CD8-positive, alpha-beta memory T cell (primary cell): ENCODE measurements around the gene KRTAP12-4. TPM values are rescaled to one million over a fixed set of nuclear protein-coding genes. Genes with fewer than 3 reads are reported as not detected.
A peak's percentile ranks its signal among the peaks of the same experiment; 100 is the strongest.
"Not testable (repeated sequence)": the region's sequence is repeated elsewhere in the genome, so short reads cannot be mapped to it uniquely, and the experiment has no call there.

Experiments used
- CTCF ChIA-PET: fragments of 350-600 bp; sonication (Branson Sonifier 250); formaldehyde crosslinking; loops from one replicate; lab custom pipeline; 2021; ENCODE audit warnings: antibody characterized with exemption; lab: Charles Lee
- POLR2A ChIA-PET: fragments of 350-600 bp; sonication (Branson Sonifier 250); formaldehyde crosslinking; loops from one replicate; lab custom pipeline; 2021; ENCODE audit warnings: antibody characterized with exemption; lab: Charles Lee
- DNase-seq, 5 donors: peaks; one replicate each; pipeline versions ENCODE4 v3.0.0 to v3.0.0-alpha.2; 2020 to 2022; ENCODE audit warnings: mixed read lengths in 1 of 5
- H3K27ac ChIP-seq: one replicate; pipeline ENCODE4 v1.7.0; 2013; ENCODE audit warnings: low read depth, mild to moderate bottlenecking, low read length, moderate library complexity
- H3K27me3 ChIP-seq: 2 replicates; pipeline ENCODE4 v1.7.0; 2013; ENCODE audit warnings: low read length, mild to moderate bottlenecking; ENCODE audit not compliant: insufficient read depth, poor library complexity, severe bottlenecking
- H3K36me3 ChIP-seq: 2 replicates; pipeline ENCODE4 v1.7.0; 2013; ENCODE audit warnings: mild to moderate bottlenecking, low read length, moderate library complexity; ENCODE audit not compliant: insufficient read depth
- H3K4me1 ChIP-seq: 2 replicates; pipeline ENCODE4 v1.7.0; 2013; ENCODE audit warnings: mild to moderate bottlenecking, low read length, moderate library complexity; ENCODE audit not compliant: insufficient read depth
- H3K4me3 ChIP-seq: 2 replicates; pipeline ENCODE4 v1.7.0; 2013; ENCODE audit warnings: mild to moderate bottlenecking, low read length
- H3K9me3 ChIP-seq: 2 replicates; pipeline ENCODE4 v1.7.0; 2013; ENCODE audit warnings: mild to moderate bottlenecking, low read length
- H3K27ac Mint-ChIP-seq, 8 donors: one replicate each; pipeline ENCODE4 v1.8.0; 2020 to 2021; ENCODE audit warnings: mixed read lengths in 8 of 8, mild to moderate bottlenecking in 6 of 8, inconsistent platforms in 3 of 8, moderate library complexity in 3 of 8
- H3K27me3 Mint-ChIP-seq, 2 donors: one replicate each; pipeline ENCODE4 v1.8.0; 2020 to 2021; ENCODE audit warnings: mixed read lengths in 2 of 2, mild to moderate bottlenecking in 1 of 2, moderate library complexity in 1 of 2
- H3K36me3 Mint-ChIP-seq, 3 donors: one replicate each; pipeline ENCODE4 v1.8.0; 2020 to 2021; ENCODE audit warnings: mixed read lengths in 3 of 3, inconsistent platforms in 1 of 3, mild to moderate bottlenecking in 1 of 3
- H3K4me1 Mint-ChIP-seq, 3 donors: one replicate each; pipeline ENCODE4 v1.8.0; 2020 to 2021; ENCODE audit warnings: mixed read lengths in 3 of 3, inconsistent platforms in 1 of 3, mild to moderate bottlenecking in 1 of 3
- H3K4me3 Mint-ChIP-seq, 7 donors: one replicate each; pipeline ENCODE4 v1.8.0; 2020 to 2021; ENCODE audit warnings: mixed read lengths in 7 of 7, mild to moderate bottlenecking in 6 of 7, moderate library complexity in 4 of 7, inconsistent platforms in 2 of 7
- H3K9me3 Mint-ChIP-seq, 5 donors: one replicate each; pipeline ENCODE4 v1.8.0; 2020 to 2022; ENCODE audit warnings: mixed read lengths in 5 of 5, mild to moderate bottlenecking in 3 of 5, moderate library complexity in 2 of 5, inconsistent platforms in 1 of 5
- polyA plus RNA-seq: library from polyadenylated mRNA; unstranded; fragments of 300-500 nt; fragmentation: Illumina TruSeq; gene quantifications from one replicate; pipeline ENCODE4 v1.2.3, GENCODE V29; 2021
- total RNA-seq, 2 experiments: library from RNA; stranded (reverse); gene quantifications; one replicate each; pipeline ENCODE4 v1.2.3, GENCODE V29; 2021

KRTAP12-4 gene
- total and polyA plus RNA-seq, 3 experiments from 2014 or later: not detected

DNA sequence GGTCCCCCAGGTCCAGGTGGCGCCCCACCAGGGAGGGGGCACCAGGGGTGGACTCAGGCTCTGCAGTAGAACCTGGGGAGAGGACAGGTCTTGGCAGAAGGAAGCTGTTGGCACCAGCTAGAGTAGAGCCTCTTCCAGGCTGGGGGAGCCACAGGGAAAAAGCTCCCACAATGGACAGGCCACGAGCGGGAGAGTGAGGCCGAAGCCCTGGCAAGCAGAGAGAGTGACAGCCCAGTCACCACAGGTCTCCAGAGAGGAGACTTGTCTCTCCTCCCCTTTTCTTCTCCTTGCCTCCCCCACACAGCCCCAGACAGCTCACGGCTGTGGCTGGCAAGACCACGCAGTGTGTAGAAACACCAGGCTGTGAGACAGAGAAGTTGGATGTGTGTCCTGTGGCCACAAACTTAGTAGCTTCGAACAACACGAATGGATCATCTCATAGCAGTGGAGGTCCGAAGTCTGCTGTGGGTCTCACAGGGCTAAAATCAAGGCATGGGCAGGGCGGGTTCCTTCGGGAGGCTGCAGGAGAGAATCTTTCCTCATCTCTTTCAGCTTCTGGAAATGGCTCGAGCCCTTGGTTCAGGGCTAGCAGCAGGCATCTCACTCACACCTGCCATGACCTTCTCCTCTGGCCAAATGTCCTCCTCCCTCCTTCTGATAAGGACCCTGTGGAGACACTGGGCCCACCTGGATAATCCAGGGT is 3.3 kb downstream of the KRTAP12-4 start:
- CTCF ChIA-PET: no interaction called here
- no peak for DNase-seq
- no peaks in the 10 kb centered on the region for H3K36me3 ChIP-seq
- H3K27ac ChIP-seq: no peak overlapping the region
- H3K9me3 ChIP-seq: peaks cover 1% of the 10 kb centered on the region
- Mint-ChIP-seq H3K27ac (peak overlapping the region in 5 of 8 donors; percentile 33 to 79 (median 73)), H3K9me3 (peaks cover 0 to 11% (median 7%) of the 10 kb centered on the region in 5 donors), H3K27me3 (no peaks in the 10 kb centered on the region), H3K36me3 (peaks cover 0 to under 1% (median under 1%) of the 10 kb centered on the region in 3 donors), H3K4me1 (peaks cover 23 to 45% (median 39%) of the 10 kb centered on the region in 3 donors), H3K4me3 (no peak overlapping the region)
- peaks cover 30% of the 10 kb centered on the region for H3K4me1 ChIP-seq
- H3K4me3 ChIP-seq: no peak overlapping the region
- no peaks in the 10 kb centered on the region for H3K27me3 ChIP-seq
- POLR2A ChIA-PET: no interaction called here

DNA sequence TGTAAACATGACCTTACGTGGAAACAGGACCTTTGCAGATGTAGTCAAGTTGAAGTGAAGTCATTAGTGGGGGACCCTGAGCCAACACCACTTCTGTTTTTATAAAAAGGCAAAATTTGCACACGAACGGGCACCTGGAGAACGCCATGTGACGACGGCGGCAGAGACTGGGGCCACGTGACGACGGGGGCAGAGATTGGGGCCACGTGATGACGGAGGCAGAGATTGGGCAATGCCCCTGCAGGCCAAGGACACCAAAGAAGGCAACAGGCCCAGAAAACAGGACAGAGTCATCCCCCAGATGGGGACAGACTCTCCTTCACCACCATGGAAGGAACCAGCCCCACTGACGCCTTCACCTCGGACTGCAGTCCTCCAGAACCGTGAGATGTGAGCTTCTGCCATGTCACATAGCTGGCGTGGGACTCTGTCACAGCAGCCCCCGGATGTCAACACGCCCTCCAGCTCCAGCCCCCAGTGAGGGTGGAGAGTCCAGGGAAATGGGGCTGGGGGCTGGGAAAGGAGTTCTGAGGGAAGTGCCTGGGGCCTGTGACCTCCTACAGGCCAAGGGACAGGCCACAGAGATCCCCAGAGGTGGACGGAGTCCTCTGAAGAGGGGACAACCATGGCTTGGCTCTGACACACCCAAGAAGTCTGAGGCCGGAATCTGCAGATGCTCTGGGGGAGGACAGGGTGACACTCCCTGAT is 4.0 kb downstream of the KRTAP12-4 start:
- CTCF ChIA-PET: interaction anchor here (1.4 kb wide), 1 partner anchor 140 kb away, joined by 4 read pairs; no protein-coding TSS in a partner anchor
- H3K4me1 ChIP-seq: peaks cover 23% of the 10 kb centered on the region
- no peak overlapping the region for H3K27ac ChIP-seq
- H3K9me3 ChIP-seq: no peaks in the 10 kb centered on the region
- POLR2A ChIA-PET: no interaction called here
- no peaks in the 10 kb centered on the region for H3K36me3 ChIP-seq
- H3K27me3 Mint-ChIP-seq: no peaks in the 10 kb centered on the region
- H3K4me3 ChIP-seq: no peak overlapping the region
- peak overlapping the region in 4 of 8 donors; percentile 22 to 78 (median 54) for H3K27ac Mint-ChIP-seq
- peaks cover 0 to 10% (median 9%) of the 10 kb centered on the region in 5 donors for H3K9me3 Mint-ChIP-seq
- no peak for DNase-seq
- H3K4me1 Mint-ChIP-seq: peaks cover 20 to 38% (median 34%) of the 10 kb centered on the region in 3 donors
- no peaks in the 10 kb centered on the region for H3K36me3 Mint-ChIP-seq
- H3K4me3 Mint-ChIP-seq: no peak overlapping the region
- no peaks in the 10 kb centered on the region for H3K27me3 ChIP-seq

DNA sequence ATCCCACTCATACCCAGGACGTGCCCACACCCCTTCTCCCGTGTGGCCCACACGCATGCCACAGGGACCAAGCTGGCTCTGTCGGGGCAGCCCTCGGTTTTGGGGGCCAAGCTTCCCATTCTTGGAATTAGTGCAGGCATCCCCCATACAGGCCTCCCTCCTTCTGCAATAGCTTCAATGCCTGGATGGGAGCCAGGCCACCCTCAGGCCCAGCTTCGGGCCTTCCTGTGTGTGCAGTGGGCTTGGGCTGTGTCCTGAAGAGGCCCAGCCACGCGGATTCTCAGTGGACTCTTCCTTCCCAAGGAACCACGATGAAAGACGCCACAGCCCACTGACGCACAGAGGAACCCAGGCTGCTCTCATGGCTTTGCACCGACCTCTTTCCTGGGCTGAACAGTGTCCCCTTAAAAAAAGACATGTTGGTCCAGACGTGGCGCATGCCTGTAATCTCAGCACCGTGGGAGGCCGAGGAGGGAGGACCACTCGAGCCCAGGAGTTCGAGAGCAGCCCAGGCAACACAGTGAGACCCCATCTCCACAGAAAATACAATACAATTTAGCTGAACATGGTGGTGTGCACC is 4.8 kb downstream of the KRTAP12-4 start:
- H3K9me3 ChIP-seq: no peaks in the 10 kb centered on the region
- Mint-ChIP-seq H3K9me3 (peaks cover 6 to 15% (median 14%) of the 10 kb centered on the region in 5 donors), H3K27me3 (no peaks in the 10 kb centered on the region), H3K36me3 (peaks cover 0 to 6% (median 4%) of the 10 kb centered on the region in 3 donors), H3K4me3 (no peak overlapping the region), H3K27ac (peak overlapping the region in 2 of 8 donors; percentile 22 to 47), H3K4me1 (peaks cover 14 to 30% (median 27%) of the 10 kb centered on the region in 3 donors)
- DNase-seq: no peak
- no peaks in the 10 kb centered on the region for H3K36me3 ChIP-seq
- CTCF ChIA-PET: interaction anchor here (1.1 to 1.4 kb wide), 3 partner anchors 9 to 139 kb away, joined by 3 to 4 read pairs (median 3); no protein-coding TSS in a partner anchor
- POLR2A ChIA-PET: no interaction called here
- H3K27me3 ChIP-seq: no peaks in the 10 kb centered on the region
- H3K27ac ChIP-seq: no peak overlapping the region
- no peak overlapping the region for H3K4me3 ChIP-seq
- peaks cover 15% of the 10 kb centered on the region for H3K4me1 ChIP-seq

DNA sequence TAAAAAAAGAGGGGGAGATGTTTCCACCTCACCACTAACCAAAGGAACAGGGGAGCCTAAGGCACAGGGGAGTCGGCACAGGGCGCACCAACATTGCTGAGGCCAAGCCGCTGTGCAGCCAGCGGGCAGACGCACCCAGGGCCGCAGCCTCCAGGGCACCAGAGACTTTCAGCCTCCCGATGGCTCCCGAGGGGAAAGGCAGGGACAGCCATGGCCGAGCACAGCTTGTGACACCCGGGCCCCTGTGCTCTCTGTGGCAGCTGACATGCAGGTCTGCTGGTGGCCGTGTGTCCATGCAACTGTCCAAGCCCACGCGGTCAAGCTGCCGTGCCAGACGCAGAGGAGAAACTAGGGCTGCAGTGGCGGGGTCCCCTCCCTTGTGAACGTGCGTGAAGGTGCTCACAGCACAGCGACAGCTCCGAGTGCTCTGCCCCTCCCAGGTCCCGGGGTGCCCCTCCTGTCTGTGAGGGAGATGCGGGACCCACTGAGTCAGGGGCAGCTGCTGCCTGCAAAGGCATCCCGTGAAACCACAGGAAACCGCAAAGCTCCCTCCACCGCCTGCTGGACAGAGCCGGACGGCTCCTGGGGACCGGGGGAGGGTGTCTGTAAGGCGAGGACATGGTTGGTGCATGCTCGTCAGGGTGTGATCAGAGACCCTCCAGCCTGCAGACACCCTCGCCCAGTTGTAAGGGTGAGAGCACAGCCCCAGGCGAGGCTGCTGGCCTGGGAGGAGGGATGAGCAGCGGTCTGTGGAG is 5.7 kb downstream of the KRTAP12-4 start:
- no peaks in the 10 kb centered on the region for H3K27me3 Mint-ChIP-seq
- Histone ChIP-seq H3K4me1 (peaks cover 6% of the 10 kb centered on the region), H3K9me3 (no peaks in the 10 kb centered on the region), H3K4me3 (no peak overlapping the region), H3K36me3 (no peaks in the 10 kb centered on the region), H3K27me3 (no peaks in the 10 kb centered on the region), H3K27ac (no peak overlapping the region)
- ChIA-PET POLR2A (no interaction called here), CTCF (interaction anchor here (1.1 to 1.4 kb wide), 3 partner anchors 10 to 138 kb away, joined by 3 to 4 read pairs (median 3); no protein-coding TSS in a partner anchor)
- no peak for DNase-seq
- H3K9me3 Mint-ChIP-seq: peaks cover 14 to 23% (median 18%) of the 10 kb centered on the region in 5 donors
- H3K4me1 Mint-ChIP-seq: peaks cover 6 to 21% (median 18%) of the 10 kb centered on the region in 3 donors
- peak overlapping the region in 1 of 7 donors; percentile 59 for H3K4me3 Mint-ChIP-seq
- peaks cover 0 to 11% (median 5%) of the 10 kb centered on the region in 3 donors for H3K36me3 Mint-ChIP-seq
- H3K27ac Mint-ChIP-seq: peak overlapping the region in 1 of 8 donors; percentile 58

DNA sequence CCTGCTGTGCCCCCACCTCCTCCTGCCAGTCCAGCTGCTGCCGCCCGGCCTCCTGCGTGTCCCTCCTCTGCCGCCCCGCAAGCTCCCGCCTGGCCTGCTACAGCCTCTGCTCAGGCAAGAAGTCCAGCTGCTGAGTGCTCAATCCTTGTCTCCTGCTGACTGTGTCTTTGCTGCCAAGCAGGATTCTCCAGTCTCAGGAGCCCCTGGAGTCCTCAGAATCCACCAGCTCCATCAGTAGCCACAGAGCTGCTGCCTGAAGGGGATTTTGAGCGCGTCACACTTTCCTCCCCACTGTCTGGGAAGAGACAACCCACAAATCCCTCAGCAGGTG is 7.3 kb downstream of the KRTAP12-4 start:
- Histone ChIP-seq H3K27me3 (no peaks in the 10 kb centered on the region), H3K4me1 (no peaks in the 10 kb centered on the region), H3K27ac (no peak overlapping the region), H3K9me3 (no peaks in the 10 kb centered on the region), H3K4me3 (no peak overlapping the region), H3K36me3 (no peaks in the 10 kb centered on the region)
- H3K4me1 Mint-ChIP-seq: peaks cover 0 to 10% (median 9%) of the 10 kb centered on the region in 3 donors
- H3K9me3 Mint-ChIP-seq: peaks cover 19 to 33% (median 26%) of the 10 kb centered on the region in 5 donors
- peaks cover 1 to 20% (median 5%) of the 10 kb centered on the region in 3 donors for H3K36me3 Mint-ChIP-seq
- DNase-seq: no peak
- peak overlapping the region in 2 of 8 donors; percentile 12 to 45 for H3K27ac Mint-ChIP-seq
- H3K4me3 Mint-ChIP-seq: no peak overlapping the region
- H3K27me3 Mint-ChIP-seq: no peaks in the 10 kb centered on the region
- ChIA-PET CTCF (no interaction called here), POLR2A (interaction anchor here (0.5 kb wide), 1 partner anchor 35 kb away, joined by 3 read pairs; no protein-coding TSS in a partner anchor)

DNA sequence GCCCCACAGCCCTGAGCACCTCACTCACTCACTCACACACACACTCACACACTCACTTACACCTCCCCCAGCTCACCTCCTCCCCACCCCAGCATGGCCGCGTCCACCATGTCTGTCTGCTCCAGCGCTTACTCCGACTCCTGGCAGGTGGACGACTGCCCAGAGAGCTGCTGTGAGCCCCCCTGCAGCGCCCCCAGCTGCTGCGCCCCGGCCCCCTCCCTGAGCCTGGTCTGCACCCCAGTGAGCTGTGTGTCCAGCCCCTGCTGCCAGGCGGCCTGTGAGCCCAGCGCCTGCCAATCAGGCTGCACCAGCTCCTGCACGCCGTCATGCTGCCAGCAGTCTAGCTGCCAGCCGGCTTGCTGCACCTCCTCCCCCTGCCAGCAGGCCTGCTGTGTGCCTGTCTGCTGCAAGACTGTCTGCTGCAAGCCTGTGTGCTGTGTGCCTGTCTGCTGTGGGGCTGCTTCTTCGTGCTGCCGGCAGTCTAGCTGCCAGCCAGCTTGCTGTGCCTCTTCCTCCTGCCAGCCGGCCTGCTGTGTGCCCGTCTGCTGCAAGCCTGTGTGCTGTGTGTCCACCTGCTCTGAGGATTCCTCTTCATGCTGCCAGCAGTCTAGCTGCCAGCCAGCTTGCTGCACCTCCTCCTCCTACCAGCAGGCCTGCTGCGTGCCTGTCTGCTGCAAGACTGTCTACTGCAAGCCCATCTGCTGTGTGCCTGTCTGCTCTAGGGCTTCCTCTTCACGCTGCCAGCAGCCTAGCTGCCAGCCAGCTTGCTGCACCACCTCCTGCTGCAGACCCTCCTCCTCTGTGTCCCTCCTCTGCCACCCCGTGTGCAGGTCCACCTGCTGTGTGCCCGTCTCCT is 7.9 kb downstream of the KRTAP12-4 start, which contains the start of gene KRTAP10-11:
KRTAP10-11 (plus strand) TSS at position 49 of the 856 bp plus-strand sequence; CDS start at position 94, 45 bp downstream.
- H3K27ac ChIP-seq, POLR2A ChIA-PET, CTCF ChIA-PET, H3K36me3 ChIP-seq, H3K4me3 Mint-ChIP-seq, H3K4me3 ChIP-seq, DNase-seq, H3K27me3 Mint-ChIP-seq, H3K4me1 ChIP-seq, H3K4me1 Mint-ChIP-seq, H3K27me3 ChIP-seq, H3K9me3 ChIP-seq: not testable (repeated sequence)
- peak within 1 kb of the TSS in 4 of 8 donors; percentile 12 to 74 (median 57) for H3K27ac Mint-ChIP-seq
- peaks cover 19 to 34% (median 26%) of the 10 kb centered on the region in 5 donors for H3K9me3 Mint-ChIP-seq
- peaks cover 1 to 20% (median 5%) of the 10 kb centered on the region in 3 donors for H3K36me3 Mint-ChIP-seq
